Measurements from ENCODE around the gene SLC22A23.

SLC22A23 gene

DNA sequence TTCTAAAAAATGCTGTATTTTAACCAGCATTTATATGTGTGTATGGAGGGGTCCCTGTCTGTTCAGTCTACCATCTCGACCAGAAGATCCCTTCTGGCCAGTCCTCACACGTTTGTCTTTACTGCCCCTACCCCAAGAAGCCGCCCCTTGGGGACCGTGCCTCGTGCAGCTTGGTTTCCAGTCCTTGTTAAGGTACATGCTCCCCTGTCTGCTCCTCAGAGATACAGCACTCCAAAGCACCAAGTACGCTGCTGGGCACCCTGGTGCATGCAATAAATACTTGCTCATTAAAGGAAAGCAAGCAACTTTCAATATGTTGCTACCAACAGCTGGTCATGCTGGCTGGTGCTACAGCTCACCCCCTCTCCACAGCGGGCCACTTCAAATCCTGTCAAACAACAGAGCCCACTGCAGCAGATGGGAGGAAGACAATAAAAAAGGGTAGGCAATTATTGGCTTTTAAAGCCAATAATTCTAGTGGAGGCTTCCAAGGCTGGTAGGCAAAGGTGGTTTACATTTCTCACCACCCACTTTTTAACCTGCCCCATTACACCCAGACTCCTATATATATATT lies 136.5 kb downstream of the SLC22A23 start:
- peaks cover 15% of the 10 kb centered on the region for H3K4me1 ChIP-seq (ENCODE audit: insufficient read depth, low read length)
- H3K9me3 ChIP-seq (ENCODE audit: low read length) = no peaks in the 10 kb centered on the region
- no peaks in the 10 kb centered on the region for H3K27me3 ChIP-seq (ENCODE audit: insufficient read depth, low read length)
- H2AFZ ChIP-seq (ENCODE audit: low read depth, low read length) = no peak overlapping the region
- no peak overlapping the region for H3K4me3 ChIP-seq (ENCODE audit: low read length)
- peaks cover 17% of the 10 kb centered on the region for H3K36me3 ChIP-seq (ENCODE audit: insufficient read depth, low read length)

DNA sequence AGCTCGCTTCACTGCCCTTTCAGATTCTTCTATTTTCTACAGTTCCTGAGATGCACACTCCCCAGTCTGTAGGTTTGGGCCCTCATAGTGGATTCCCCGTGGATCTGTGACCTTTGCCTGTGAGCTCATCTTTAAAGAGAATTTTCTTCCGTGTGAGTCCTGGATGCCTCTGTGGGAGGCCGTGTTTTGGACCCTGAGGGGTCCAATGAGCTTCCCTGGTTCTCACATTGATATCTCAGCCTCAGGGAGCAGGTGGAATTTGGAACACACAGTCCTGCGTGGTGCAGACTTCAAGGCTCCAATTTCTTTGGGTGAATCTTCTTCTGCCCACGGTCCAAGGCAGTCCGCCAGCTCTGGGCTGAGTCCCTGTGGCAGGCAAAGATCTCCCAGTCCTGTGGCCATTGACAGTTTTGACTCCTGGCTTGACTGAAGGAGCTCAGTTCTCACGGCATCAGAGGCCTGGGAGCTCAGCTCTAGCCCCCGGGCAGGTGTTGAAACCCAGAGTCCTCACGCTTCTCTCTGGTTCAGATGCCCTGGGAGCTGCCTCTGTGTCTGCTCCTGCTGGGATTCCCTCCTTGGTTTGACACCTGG lies 137.1 kb downstream of the SLC22A23 start:
- no peaks in the 10 kb centered on the region for H3K9me3 ChIP-seq (ENCODE audit: low read length)
- H2AFZ ChIP-seq (ENCODE audit: low read depth, low read length) = no peak overlapping the region

DNA sequence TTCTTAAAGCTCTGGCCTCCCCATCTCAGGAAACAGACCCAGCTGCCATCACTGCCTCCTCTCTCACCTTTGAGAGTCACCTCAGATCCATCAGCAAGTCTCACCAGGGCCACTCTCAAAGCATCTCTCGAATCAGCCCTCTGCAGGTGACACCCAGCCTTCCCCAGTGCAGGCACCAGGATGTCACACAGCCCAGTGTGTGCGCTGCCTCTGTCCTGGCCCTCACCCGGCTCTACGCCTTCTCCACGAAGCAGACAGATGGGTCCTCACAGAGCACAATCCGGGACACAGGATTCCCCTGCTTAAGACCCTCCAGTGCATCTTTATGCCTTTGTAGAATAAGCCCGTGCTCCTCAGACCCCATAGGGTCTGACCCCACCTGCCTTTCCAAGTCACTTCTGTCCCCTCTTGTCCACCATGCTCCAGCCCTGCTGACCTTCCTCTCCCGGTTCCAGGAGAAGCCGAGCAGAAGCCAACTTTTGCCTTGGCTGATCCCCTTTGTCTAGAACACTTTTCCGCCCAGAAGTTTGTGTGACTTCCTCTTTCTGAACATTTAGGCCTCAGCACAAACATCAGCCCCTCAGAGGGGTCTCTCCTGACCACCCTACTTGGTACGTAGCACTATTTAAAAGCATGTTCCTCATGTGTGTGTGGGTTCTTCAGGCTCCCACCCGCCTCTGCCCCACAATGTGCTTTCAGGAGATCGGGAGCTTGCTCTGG lies 137.9 kb downstream of the SLC22A23 start:
- H3K9me3 ChIP-seq (ENCODE audit: low read length) = no peaks in the 10 kb centered on the region
- no peak overlapping the region for H2AFZ ChIP-seq (ENCODE audit: low read depth, low read length)
- peaks cover 2% of the 10 kb centered on the region for H3K4me1 ChIP-seq (ENCODE audit: insufficient read depth, low read length)

More for the DNA sequence above, 137.1 kb downstream of the SLC22A23 start:
- no peak overlapping the region for H3K4me3 ChIP-seq (ENCODE audit: low read length)
- peaks cover 9% of the 10 kb centered on the region for H3K4me1 ChIP-seq (ENCODE audit: insufficient read depth, low read length)
- peaks cover 19% of the 10 kb centered on the region for H3K36me3 ChIP-seq (ENCODE audit: insufficient read depth, low read length)
- no peaks in the 10 kb centered on the region for H3K27me3 ChIP-seq (ENCODE audit: insufficient read depth, low read length)

DNA sequence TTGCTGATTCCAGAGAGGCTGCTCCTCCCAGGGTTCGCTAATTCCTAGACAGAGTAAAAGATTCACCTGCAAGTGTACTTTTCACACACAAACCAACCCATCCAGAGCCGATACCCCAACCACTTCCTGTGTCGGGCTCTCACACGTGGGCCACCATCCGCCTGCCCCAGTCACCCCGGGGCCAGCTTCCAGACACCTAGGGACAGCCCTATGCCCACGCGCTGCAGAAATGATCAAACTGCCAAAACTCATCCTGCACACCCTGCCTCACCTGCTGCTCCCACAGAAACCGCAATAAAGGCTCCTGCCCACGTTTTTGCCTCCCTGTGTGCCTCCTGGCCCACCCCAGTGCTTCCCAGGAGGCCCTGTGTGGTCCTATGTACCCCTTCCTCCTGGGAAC lies 138.6 kb downstream of the SLC22A23 start:
- H3K4me3 ChIP-seq (ENCODE audit: low read length) = no peak overlapping the region
- no peak overlapping the region for H2AFZ ChIP-seq (ENCODE audit: low read depth, low read length)
- no peaks in the 10 kb centered on the region for H3K4me1 ChIP-seq (ENCODE audit: insufficient read depth, low read length)
- no peaks in the 10 kb centered on the region for H3K9me3 ChIP-seq (ENCODE audit: low read length)
- H3K27me3 ChIP-seq (ENCODE audit: insufficient read depth, low read length) = no peaks in the 10 kb centered on the region
- H3K36me3 ChIP-seq (ENCODE audit: insufficient read depth, low read length) = peaks cover 19% of the 10 kb centered on the region

More for the DNA sequence above, 137.9 kb downstream of the SLC22A23 start:
- Histone ChIP-seq H3K36me3 (ENCODE audit: insufficient read depth, low read length) (peaks cover 19% of the 10 kb centered on the region), H3K27me3 (ENCODE audit: insufficient read depth, low read length) (no peaks in the 10 kb centered on the region), H3K4me3 (ENCODE audit: low read length) (no peak overlapping the region)

DNA sequence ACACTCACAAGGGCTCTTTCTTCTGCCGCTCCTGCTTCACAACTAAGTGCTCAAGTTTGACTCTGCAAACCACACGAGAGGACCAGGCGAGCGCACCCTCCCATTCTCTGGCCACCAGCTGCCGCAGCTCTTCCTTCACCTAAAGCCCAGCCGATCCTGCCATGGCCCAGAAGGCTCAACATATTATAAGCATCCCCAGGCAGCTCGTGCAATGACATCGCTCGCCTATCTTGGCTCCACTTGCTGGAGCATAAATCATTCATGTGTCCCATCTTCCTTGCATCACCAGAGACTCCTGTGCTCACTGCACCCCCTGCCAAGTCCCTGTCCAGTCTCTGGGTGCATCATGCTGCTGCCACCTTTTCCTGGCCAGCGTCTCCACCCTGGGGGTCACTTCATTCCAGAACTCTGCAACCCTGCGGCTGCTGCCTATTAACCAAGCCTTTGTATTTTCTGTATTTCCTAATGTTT lies 139.1 kb downstream of the SLC22A23 start:
- H3K36me3 ChIP-seq (ENCODE audit: insufficient read depth, low read length) = peaks cover 19% of the 10 kb centered on the region
- H3K9me3 ChIP-seq (ENCODE audit: low read length) = no peaks in the 10 kb centered on the region

DNA sequence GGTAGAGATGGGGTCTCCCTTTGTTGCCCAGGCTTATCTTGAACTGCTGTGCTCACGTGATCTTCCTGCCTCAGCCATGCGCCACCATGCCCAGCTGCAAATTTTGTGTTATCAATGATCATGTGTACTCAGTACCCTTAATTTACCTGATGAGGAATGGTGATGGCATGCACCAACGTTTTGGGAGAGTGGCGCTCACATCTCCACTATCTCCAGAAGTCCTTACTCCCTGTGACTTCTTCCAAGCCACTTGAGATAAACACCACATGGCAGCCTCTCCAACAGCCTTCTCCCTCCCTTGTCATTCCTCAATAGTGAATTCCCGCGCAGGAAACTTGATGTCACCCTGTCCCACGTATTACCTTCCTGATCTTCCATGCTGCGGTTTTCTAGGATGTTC lies 140.0 kb downstream of the SLC22A23 start:
- Histone ChIP-seq H3K4me1 (ENCODE audit: insufficient read depth, low read length) (no peaks in the 10 kb centered on the region), H3K9me3 (ENCODE audit: low read length) (no peaks in the 10 kb centered on the region), H3K36me3 (ENCODE audit: insufficient read depth, low read length) (peaks cover 17% of the 10 kb centered on the region), H3K27me3 (ENCODE audit: insufficient read depth, low read length) (no peaks in the 10 kb centered on the region), H3K4me3 (ENCODE audit: low read length) (no peak overlapping the region), H2AFZ (ENCODE audit: low read depth, low read length) (no peak overlapping the region)

More for the DNA sequence above, 139.1 kb downstream of the SLC22A23 start:
- Histone ChIP-seq H3K27me3 (ENCODE audit: insufficient read depth, low read length) (no peaks in the 10 kb centered on the region), H3K4me1 (ENCODE audit: insufficient read depth, low read length) (no peaks in the 10 kb centered on the region), H2AFZ (ENCODE audit: low read depth, low read length) (no peak overlapping the region), H3K4me3 (ENCODE audit: low read length) (no peak overlapping the region)

DNA sequence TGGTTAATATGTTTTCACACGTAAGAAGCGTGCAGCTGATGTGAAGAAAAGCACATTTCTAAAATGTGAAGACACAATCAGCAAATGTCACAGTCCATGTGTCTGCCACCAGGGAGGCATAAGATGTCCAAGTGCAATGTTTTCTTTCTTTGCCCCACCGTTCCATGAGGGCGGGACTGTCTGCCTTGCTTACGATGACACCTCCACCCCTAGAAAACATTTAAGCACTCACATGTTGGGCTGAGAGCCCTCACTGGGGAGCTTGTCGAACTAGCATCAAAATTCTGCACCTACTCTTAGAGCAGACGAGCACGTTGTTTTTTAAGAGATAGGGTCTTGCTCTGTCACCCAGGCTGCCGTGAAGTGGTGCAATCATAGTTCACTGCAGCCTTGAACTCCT lies 140.5 kb downstream of the SLC22A23 start:
- Histone ChIP-seq H3K36me3 (ENCODE audit: insufficient read depth, low read length) (peaks cover 17% of the 10 kb centered on the region), H3K4me1 (ENCODE audit: insufficient read depth, low read length) (no peaks in the 10 kb centered on the region), H3K4me3 (ENCODE audit: low read length) (no peak overlapping the region), H3K9me3 (ENCODE audit: low read length) (no peaks in the 10 kb centered on the region), H3K27me3 (ENCODE audit: insufficient read depth, low read length) (no peaks in the 10 kb centered on the region), H2AFZ (ENCODE audit: low read depth, low read length) (no peak overlapping the region)

DNA sequence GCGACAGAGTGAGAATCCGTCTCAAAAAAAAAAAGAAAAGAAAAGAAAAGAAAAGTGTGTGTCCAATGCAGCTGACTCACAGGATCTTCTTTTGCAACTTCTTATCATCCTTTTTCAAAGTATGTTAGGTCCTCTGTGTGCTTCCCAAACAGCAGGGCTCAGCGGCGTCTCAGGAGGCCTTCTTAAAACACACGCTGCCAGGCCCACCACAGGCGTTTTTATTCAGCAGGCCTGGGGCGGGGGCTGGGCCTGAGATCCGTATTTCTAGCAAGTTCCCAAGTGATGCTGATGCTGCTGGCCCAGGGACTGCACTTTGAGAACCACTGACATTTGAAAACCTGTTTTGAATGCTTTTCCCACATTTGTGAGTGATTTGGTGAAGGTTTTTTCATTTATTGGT lies 141.0 kb downstream of the SLC22A23 start:
- Histone ChIP-seq H3K4me1 (ENCODE audit: insufficient read depth, low read length) (no peaks in the 10 kb centered on the region), H2AFZ (ENCODE audit: low read depth, low read length) (no peak overlapping the region), H3K4me3 (ENCODE audit: low read length) (no peak overlapping the region), H3K9me3 (ENCODE audit: low read length) (no peaks in the 10 kb centered on the region), H3K27me3 (ENCODE audit: insufficient read depth, low read length) (no peaks in the 10 kb centered on the region), H3K36me3 (ENCODE audit: insufficient read depth, low read length) (peaks cover 17% of the 10 kb centered on the region)

DNA sequence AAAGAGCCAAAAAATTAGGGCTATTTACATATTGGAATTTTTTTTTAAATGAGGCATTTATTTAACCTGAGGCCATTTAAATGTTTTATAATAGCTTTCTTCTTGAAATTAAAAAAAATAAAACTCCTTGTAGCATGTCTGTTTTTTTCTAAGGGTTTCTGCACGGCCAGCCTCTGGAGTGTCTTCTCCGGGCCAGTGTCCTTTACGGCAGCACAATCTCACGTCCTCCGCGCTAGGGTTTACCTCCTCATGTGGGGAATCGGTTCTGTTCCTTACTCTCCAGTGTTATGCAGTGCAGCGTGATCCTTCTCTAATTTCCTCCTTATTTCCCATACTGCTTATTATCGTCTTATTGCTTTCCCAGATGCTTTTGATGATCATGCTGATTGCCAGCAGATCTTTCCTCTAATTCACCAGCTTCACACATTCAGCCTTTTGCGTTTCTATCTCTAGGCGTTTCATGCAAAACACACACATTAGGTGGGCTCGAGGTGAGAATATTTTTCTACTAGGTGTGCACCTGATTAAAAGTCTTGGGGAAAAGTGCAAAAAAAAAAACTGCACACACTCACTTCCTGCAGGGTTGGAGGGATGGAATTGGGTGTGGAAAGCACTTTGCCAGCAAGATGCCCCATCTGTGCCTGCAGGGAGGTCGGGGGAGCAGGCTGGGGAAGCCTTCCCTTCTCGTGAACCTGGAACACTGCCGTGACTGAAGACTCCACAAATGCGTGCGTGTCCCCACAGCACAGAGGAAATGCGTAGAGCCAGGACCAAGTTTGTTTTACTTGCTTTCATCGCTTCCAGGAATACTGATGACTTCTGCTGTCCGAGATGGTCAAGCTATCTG lies 142.0 kb downstream of the SLC22A23 start:
- Histone ChIP-seq H3K36me3 (ENCODE audit: insufficient read depth, low read length) (peaks cover 17% of the 10 kb centered on the region), H3K9me3 (ENCODE audit: low read length) (no peaks in the 10 kb centered on the region), H2AFZ (ENCODE audit: low read depth, low read length) (no peak overlapping the region), H3K27me3 (ENCODE audit: insufficient read depth, low read length) (no peaks in the 10 kb centered on the region), H3K4me1 (ENCODE audit: insufficient read depth, low read length) (no peaks in the 10 kb centered on the region), H3K4me3 (ENCODE audit: low read length) (no peak overlapping the region)

DNA sequence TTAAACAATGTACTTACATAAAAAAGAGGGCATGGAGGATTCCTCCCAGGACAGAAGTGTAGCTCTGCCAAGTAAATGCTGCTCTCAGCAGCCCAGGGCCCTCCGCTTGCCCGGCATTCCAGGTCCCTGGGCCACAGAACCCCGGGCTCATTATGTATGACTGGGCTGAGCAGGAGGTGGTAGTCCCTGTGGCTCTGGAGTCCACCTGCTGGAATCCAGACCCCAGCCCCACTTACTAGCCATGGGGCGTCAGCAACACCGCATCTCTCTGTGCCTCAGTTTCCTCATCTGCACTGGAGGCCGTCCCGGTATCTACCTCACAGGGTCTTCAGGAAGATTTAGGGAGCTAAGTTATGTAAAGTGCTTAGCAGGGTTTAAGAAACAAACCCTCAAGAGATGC lies 142.7 kb downstream of the SLC22A23 start:
- Histone ChIP-seq H2AFZ (ENCODE audit: low read depth, low read length) (no peak overlapping the region), H3K27me3 (ENCODE audit: insufficient read depth, low read length) (no peaks in the 10 kb centered on the region), H3K9me3 (ENCODE audit: low read length) (no peaks in the 10 kb centered on the region), H3K4me3 (ENCODE audit: low read length) (no peak overlapping the region), H3K4me1 (ENCODE audit: insufficient read depth, low read length) (no peaks in the 10 kb centered on the region), H3K36me3 (ENCODE audit: insufficient read depth, low read length) (peaks cover 17% of the 10 kb centered on the region)

DNA sequence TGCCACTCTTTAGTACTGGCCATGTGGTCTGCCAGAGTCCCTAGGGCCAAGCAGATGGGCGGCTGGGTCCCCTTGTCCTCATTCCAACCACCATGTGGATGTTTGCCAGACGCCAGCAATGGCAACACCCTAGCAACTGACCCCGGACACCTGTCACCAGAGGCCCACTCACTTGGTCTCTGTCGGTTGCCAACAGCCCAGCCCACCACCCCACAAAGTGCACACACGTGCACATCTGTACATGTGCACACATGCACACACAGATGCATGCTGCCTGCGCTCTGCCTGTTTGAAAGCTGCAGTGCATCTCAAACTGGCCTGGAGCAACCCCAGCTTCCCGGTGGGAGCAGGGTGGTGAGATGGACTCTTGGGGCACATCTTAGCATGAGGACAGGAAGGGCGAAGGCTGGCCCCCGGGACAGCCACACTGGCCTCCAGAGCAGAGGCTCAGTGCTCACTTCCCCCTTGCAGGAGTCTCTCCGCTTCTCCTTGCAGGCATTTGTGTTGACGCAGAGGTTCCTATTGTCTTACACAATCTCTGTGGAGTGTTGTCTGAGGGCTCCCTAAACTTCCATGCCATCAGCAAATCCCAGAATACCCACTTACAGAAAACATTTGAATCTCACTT lies 144.1 kb downstream of the SLC22A23 start:
- no peak overlapping the region for H2AFZ ChIP-seq (ENCODE audit: low read depth, low read length)
- H3K4me1 ChIP-seq (ENCODE audit: insufficient read depth, low read length) = no peaks in the 10 kb centered on the region
- no peaks in the 10 kb centered on the region for H3K9me3 ChIP-seq (ENCODE audit: low read length)
- H3K36me3 ChIP-seq (ENCODE audit: insufficient read depth, low read length) = peaks cover 13% of the 10 kb centered on the region
- H3K4me3 ChIP-seq (ENCODE audit: low read length) = no peak overlapping the region
- no peaks in the 10 kb centered on the region for H3K27me3 ChIP-seq (ENCODE audit: insufficient read depth, low read length)

DNA sequence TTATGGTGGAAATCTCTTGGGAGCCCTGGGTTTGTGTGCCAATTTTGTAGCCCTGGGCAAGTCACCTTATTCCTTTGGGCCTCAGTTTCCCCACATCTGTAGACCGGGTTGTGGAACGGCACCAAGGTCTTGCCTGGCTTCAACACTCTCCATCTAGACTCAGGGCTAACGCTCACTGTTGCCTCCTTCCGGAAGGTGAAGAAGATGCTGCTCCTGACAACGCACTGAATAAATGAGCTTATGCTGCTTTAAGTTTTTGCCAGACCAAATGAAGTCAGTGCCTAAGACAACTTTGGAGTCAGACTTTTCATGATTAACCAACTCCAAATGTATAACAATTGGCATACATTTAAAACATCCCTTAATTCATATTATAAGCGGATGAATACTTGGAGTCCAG lies 145.0 kb downstream of the SLC22A23 start:
- Histone ChIP-seq H3K4me1 (ENCODE audit: insufficient read depth, low read length) (no peaks in the 10 kb centered on the region), H3K9me3 (ENCODE audit: low read length) (no peaks in the 10 kb centered on the region), H3K27me3 (ENCODE audit: insufficient read depth, low read length) (no peaks in the 10 kb centered on the region), H3K4me3 (ENCODE audit: low read length) (no peak overlapping the region), H3K36me3 (ENCODE audit: insufficient read depth, low read length) (peaks cover 14% of the 10 kb centered on the region), H2AFZ (ENCODE audit: low read depth, low read length) (no peak overlapping the region)
